Ovary (tissue), 9 donors: Measurements from ENCODE around the gene PCYOX1L. TPM values are rescaled to one million over a fixed set of nuclear protein-coding genes. Genes with fewer than 3 reads are reported as not detected.

Source experiments
- DNase-seq, 5 donors: peaks; one replicate each; pipeline ENCODE4 v3.0.0-alpha.2; 2019 to 2020
- H3K27ac ChIP-seq, 2 donors: fragments of 200-600 bp; one replicate each; pipeline versions ENCODE4 v1.5.1 to v1.8.0; 2019 to 2022
- H3K27me3 ChIP-seq: fragments of 200-600 bp; one replicate; pipeline ENCODE4 v1.8.0; 2022
- H3K36me3 ChIP-seq: fragments of 200-600 bp; sonication (generic); one replicate; pipeline ENCODE4 v1.5.1; 2019
- H3K4me1 ChIP-seq: one replicate; pipeline ENCODE4 v1.8.1; 2013; ENCODE audit warnings: mild to moderate bottlenecking, moderate library complexity; ENCODE audit not compliant: insufficient read depth
- H3K4me3 ChIP-seq: fragments of 200-600 bp; sonication (generic); one replicate; pipeline ENCODE4 v1.5.1; 2017
- H3K9me3 ChIP-seq, 2 donors: fragments of 200-600 bp in 1 of 2; sonication (generic) in 1 of 2; one replicate each; pipeline versions ENCODE4 v1.5.1 to v1.8.1; 2013 to 2019; ENCODE audit warnings: mild to moderate bottlenecking in 1 of 2, moderate library complexity in 1 of 2
- CTCF ChIP-seq, 3 donors: fragments of 450-650 bp in 2 of 3; fragments of 200-600 bp in 1 of 3; IDR thresholded peaks; one replicate each; pipeline versions ENCODE4 v1.5.1 to v1.8.0; 2016 to 2022; ENCODE audit warnings: antibody characterized with exemption in 3 of 3, mild to moderate bottlenecking in 1 of 3
- EP300 ChIP-seq: sonication (generic); formaldehyde crosslinking; IDR thresholded peaks from one replicate; pipeline ENCODE4 v1.6.1; 2017; ENCODE audit warnings: antibody characterized with exemption
- POLR2A ChIP-seq: fragments of 450-650 bp; IDR thresholded peaks from one replicate; pipeline ENCODE4 v1.6.1; 2017; ENCODE audit warnings: antibody characterized with exemption, mild to moderate bottlenecking, moderate library complexity
- WGBS, 3 donors: extraction: QIAGEN DNeasy Blood & Tissue Kit in 1 of 3; methylation state at CpG; one replicate each; pipeline versions ENCODE4 v1.1.5 to v1.1.7; 2013 to 2017; 5-methylcytosine and 5-hydroxymethylcytosine counted together
- intact Hi-C, 4 donors: fragments of 100-400 bp; cut with DNase I; formaldehyde crosslinking; loops; one replicate each; pipeline versions ENCODE4 v1.11.0 to v1.15.1; 2022 to 2023
- polyA plus RNA-seq, 2 donors: library from polyadenylated mRNA; stranded (reverse); fragments of 200-250 nt in 1 of 2; fragments of 350-450 nt in 1 of 2; fragmentation: Illumina TruSeq in 1 of 2; extraction: RNeasy Lipid Tissue Mini Kit (QIAGEN cat#74804) in 1 of 2; gene quantifications; one replicate each; pipeline ENCODE4 v1.2.3, GENCODE V29; 2013 to 2014
- total RNA-seq, 7 donors: library from RNA; depleted of rRNA in 2 of 7; stranded (reverse); fragments of >200 nt in 2 of 7; fragmentation: NEBNext Ultra II Directional in 3 of 7; extraction: Animal tissue kit (Norgen Biotek cat#: 25700) in 3 of 7; gene quantifications; one replicate each; pipeline versions ENCODE4 v1.1.0 to v1.2.4, GENCODE V29; 2016 to 2023
- donor health status: DM: no; HTN: no; CAD: no; lungs with moderate emphysema.
- donor health status: DM: no; HTN: no; CAD: no.
- donor health status: Bipolar disorder and iron deficiency.
- donor health status: DM: yes; HTN: yes; CAD: no.
- donor health status: DM: no; HTN: no; CAD: no.
- donor health status: DM: yes; HTN: yes; CAD: no.

The PCYOX1L gene
- total and polyA plus RNA-seq, 9 donors = 5.8 to 15.2 (median 8.8) TPM

- Histone ChIP-seq H3K4me1 (no peaks in the 10 kb centered on the region), H3K36me3 (no peaks in the 10 kb centered on the region), H3K9me3 (no peaks in the 10 kb centered on the region), H3K4me3 (no peak overlapping the region), H3K27ac (no peak overlapping the region), H3K27me3 (no peaks in the 10 kb centered on the region)
- DNase-seq = no peak
- intact Hi-C loops = no loop called here
- TF ChIP-seq POLR2A (no peak), EP300 (no peak), CTCF (IDR thresholded peaks at IDR 0.05) (no peak)
- 61 to 75% (median 72%) methylated on average over 6 of the region's 6 CpGs for WGBS, 3 donors
Observed at GRCh38 chr5:149313151-149313841, 44.5 kb upstream of the PCYOX1L start.

GRCh38 chr5:149314571-149315111, 43.2 kb upstream of the PCYOX1L start:
- no peak for DNase-seq
- 88 to 93% (median 91%) methylated on average over 4 of the region's 4 CpGs for whole genome bisulfite sequencing, 3 donors
- no peaks in the 10 kb centered on the region for H3K36me3 ChIP-seq
- H3K9me3 ChIP-seq = no peaks in the 10 kb centered on the region
- H3K27ac ChIP-seq = no peak overlapping the region
- H3K4me1 ChIP-seq = no peaks in the 10 kb centered on the region
- TF ChIP-seq EP300 (no peak), POLR2A (no peak), CTCF (IDR thresholded peaks at IDR 0.05) (no peak)
- no peaks in the 10 kb centered on the region for H3K27me3 ChIP-seq
- no peak overlapping the region for H3K4me3 ChIP-seq
- intact Hi-C loops = no loop called here

GRCh38 chr5:149315753-149316152, 42.1 kb upstream of the PCYOX1L start:
- no peak overlapping the region for H3K27ac ChIP-seq
- TF ChIP-seq POLR2A (no peak), CTCF (IDR thresholded peaks at IDR 0.05) (no peak), EP300 (no peak)
- intact Hi-C loops = no loop called here
- H3K9me3 ChIP-seq = no peaks in the 10 kb centered on the region
- no peak overlapping the region for H3K4me3 ChIP-seq
- DNase-seq = no peak
- WGBS, 3 donors = 72 to 90% (median 88%) methylated on average over 5 to 6 of the region's 6 CpGs
- no peaks in the 10 kb centered on the region for H3K36me3 ChIP-seq
- no peaks in the 10 kb centered on the region for H3K27me3 ChIP-seq
- H3K4me1 ChIP-seq = peaks cover 4% of the 10 kb centered on the region

GRCh38 chr5:149317281-149318048, 40.4 kb upstream of the PCYOX1L start:
- Histone ChIP-seq H3K4me3 (no peak overlapping the region), H3K9me3 (no peaks in the 10 kb centered on the region), H3K27ac (no peak overlapping the region), H3K4me1 (peaks cover 7% of the 10 kb centered on the region), H3K27me3 (no peaks in the 10 kb centered on the region), H3K36me3 (no peaks in the 10 kb centered on the region)
- intact Hi-C loops = no loop called here
- peak in 1 of 5 donors; percentile 51 for DNase-seq
- peak in 1 of 3 donors; percentile 74 for TF ChIP-seq CTCF (IDR thresholded peaks at IDR 0.05)
- TF ChIP-seq EP300 = no peak
- 84 to 87% (median 85%) methylated on average over 14 of the region's 14 CpGs for WGBS, 3 donors
